OCI-LY7 (cell line): Measurements from ENCODE around the gene TRIM9. TPM values are rescaled to one million over a fixed set of nuclear protein-coding genes. Genes with fewer than 3 reads are reported as not detected.

Experiments
- BruUV-seq: library from RNA; stranded (reverse); fragments of 400-500 nt; replicated peaks from 2 replicates; lab custom pipeline; 2021; lab: Mats Ljungman, UMichigan
- CTCF ChIA-PET: fragments of 300-600 bp; sonication (Branson Sonifier 250); formaldehyde crosslinking; loops from one replicate; lab custom pipeline; 2022; ENCODE audit warnings: antibody characterized with exemption; ENCODE audit not compliant: unreplicated experiment; lab: Charles Lee
- POLR2A ChIA-PET: fragments of 300-600 bp; sonication (Branson Sonifier 250); formaldehyde crosslinking; loops from one replicate; lab custom pipeline; 2022; ENCODE audit warnings: antibody characterized with exemption; lab: Charles Lee
- DNase-seq: peaks from one replicate; pipeline ENCODE4 v3.0.0-alpha.2; 2015; ENCODE audit warnings: low spot score
- H2AFZ ChIP-seq: fragments of 200-600 bp; sonication (generic), shearing (Covaris generic); 2 replicates; pipeline ENCODE4 v1.6.1; 2014; ENCODE audit warnings: mild to moderate bottlenecking, antibody characterized with exemption, low read length, moderate library complexity
- H3K27ac ChIP-seq: fragments of 200-600 bp; sonication (generic); 2 replicates; pipeline ENCODE4 v1.5.1; 2014; ENCODE audit warnings: mixed run types, low read depth, mild to moderate bottlenecking, moderate library complexity, low read length, inconsistent platforms; ENCODE audit not compliant: poor library complexity, severe bottlenecking
- H3K36me3 ChIP-seq: fragments of 200-600 bp; sonication (generic); 2 replicates; pipeline ENCODE4 v1.6.1; 2014; ENCODE audit warnings: mild to moderate bottlenecking, antibody characterized with exemption, low read length, moderate library complexity, mixed read lengths; ENCODE audit not compliant: insufficient read depth
- H3K4me1 ChIP-seq: fragments of 200-600 bp; sonication (generic); 2 replicates; pipeline ENCODE4 v1.5.1; 2014; ENCODE audit warnings: mild to moderate bottlenecking, low read length; ENCODE audit not compliant: insufficient read depth, poor library complexity, severe bottlenecking
- H3K4me2 ChIP-seq: fragments of 200-600 bp; sonication (generic); 2 replicates; pipeline ENCODE4 v1.6.1; 2014; ENCODE audit warnings: mild to moderate bottlenecking, low read length
- H3K4me3 ChIP-seq: fragments of 200-600 bp; sonication (generic); 2 replicates; pipeline ENCODE4 v1.5.1; 2014; ENCODE audit warnings: mild to moderate bottlenecking, low read depth, low read length; ENCODE audit not compliant: poor library complexity, severe bottlenecking
- H3K79me2 ChIP-seq: fragments of 200-600 bp; sonication (generic); 2 replicates; pipeline ENCODE4 v1.6.1; 2016; ENCODE audit warnings: low read depth, mild to moderate bottlenecking, low read length, moderate library complexity, mixed read lengths; ENCODE audit not compliant: insufficient read depth
- H3K9me2 ChIP-seq: fragments of 200-600 bp; sonication (generic); 2 replicates; pipeline ENCODE4 v1.6.1; 2016; ENCODE audit warnings: mild to moderate bottlenecking, low read length, mixed read lengths; ENCODE audit not compliant: insufficient read depth
- H3K9me3 ChIP-seq: fragments of 200-600 bp; sonication (generic); 2 replicates; pipeline ENCODE4 v1.6.1; 2014; ENCODE audit warnings: mild to moderate bottlenecking, mixed run types, low read length, mixed read lengths
- H4K20me1 ChIP-seq: fragments of 200-600 bp; sonication (generic); 2 replicates; pipeline ENCODE4 v1.6.1; 2014; ENCODE audit warnings: mild to moderate bottlenecking, antibody characterized with exemption, low read length, moderate library complexity, mixed read lengths; ENCODE audit not compliant: insufficient read depth
- EZH2phosphoT487 ChIP-seq: fragments of 200-600 bp; sonication (generic); IDR thresholded peaks from 2 replicates; pipeline ENCODE4 v1.6.1; 2018; ENCODE audit warnings: low read depth, borderline replicate concordance, mild to moderate bottlenecking, mixed run types, antibody characterized with exemption, low read length, moderate library complexity, mixed read lengths
- intact Hi-C: fragments of 100-400 bp; cut with micrococcal nuclease; formaldehyde crosslinking; loops from one replicate; pipeline ENCODE4 v1.10.0; 2022; ENCODE audit not compliant: unreplicated experiment
- total RNA-seq, 2 experiments: library from RNA; depleted of rRNA in 1 of 2; stranded (reverse); fragments of >200 nt in 1 of 2; shearing (Covaris generic) in 1 of 2; gene quantifications; 2 replicates each; pipeline ENCODE4 v1.2.3, GENCODE V29; 2014 to 2022
- TF ChIP-seq, protein P1 (sequence below): fragments of 200-600 bp; sonication (generic); conservative IDR thresholded peaks from 2 replicates; pipeline ENCODE4 v1.5.1; 2014; ENCODE audit warnings: mild to moderate bottlenecking, antibody characterized with exemption, low read length, moderate library complexity, mixed read lengths

The TRIM9 gene
- total RNA-seq, 2 experiments from 2014 or later: 1.4 to 7.9 TPM

DNA sequence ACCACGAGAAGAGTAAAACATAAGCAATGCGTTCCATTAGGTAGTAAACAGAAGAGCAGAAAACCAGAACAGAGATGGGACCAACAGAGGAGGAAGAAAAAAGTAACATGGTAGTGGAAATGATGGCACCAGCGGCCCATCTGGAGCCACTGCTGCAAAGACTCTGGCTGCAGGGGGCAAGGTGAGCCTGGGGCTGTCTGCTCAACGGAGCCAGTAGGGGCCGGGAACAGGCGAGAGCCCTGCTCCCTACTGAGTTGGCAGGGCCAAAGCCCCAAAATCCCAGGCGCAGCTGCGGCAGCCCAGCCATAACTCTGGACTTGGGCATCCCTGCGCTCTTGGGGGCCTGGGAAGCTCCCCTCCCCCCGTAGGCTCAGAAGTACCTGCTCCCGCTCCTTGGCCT lies 122.2 kb downstream of the TRIM9 start:
- H3K4me1 ChIP-seq: no peaks in the 10 kb centered on the region
- no peak overlapping the region for H3K27ac ChIP-seq
- CTCF ChIA-PET: no interaction called here
- H3K9me2 ChIP-seq: no peaks in the 10 kb centered on the region
- TF ChIP-seq, protein P1, sequence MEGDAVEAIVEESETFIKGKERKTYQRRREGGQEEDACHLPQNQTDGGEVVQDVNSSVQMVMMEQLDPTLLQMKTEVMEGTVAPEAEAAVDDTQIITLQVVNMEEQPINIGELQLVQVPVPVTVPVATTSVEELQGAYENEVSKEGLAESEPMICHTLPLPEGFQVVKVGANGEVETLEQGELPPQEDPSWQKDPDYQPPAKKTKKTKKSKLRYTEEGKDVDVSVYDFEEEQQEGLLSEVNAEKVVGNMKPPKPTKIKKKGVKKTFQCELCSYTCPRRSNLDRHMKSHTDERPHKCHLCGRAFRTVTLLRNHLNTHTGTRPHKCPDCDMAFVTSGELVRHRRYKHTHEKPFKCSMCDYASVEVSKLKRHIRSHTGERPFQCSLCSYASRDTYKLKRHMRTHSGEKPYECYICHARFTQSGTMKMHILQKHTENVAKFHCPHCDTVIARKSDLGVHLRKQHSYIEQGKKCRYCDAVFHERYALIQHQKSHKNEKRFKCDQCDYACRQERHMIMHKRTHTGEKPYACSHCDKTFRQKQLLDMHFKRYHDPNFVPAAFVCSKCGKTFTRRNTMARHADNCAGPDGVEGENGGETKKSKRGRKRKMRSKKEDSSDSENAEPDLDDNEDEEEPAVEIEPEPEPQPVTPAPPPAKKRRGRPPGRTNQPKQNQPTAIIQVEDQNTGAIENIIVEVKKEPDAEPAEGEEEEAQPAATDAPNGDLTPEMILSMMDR: no peak
- no peak for TF ChIP-seq EZH2phosphoT487
- H2AFZ ChIP-seq: no peak overlapping the region
- POLR2A ChIA-PET: interaction anchor here (0.5 kb wide), 1 partner anchor 255 kb away, joined by 3 read pairs; no protein-coding TSS in a partner anchor
- H3K9me3 ChIP-seq: no peaks in the 10 kb centered on the region
- H4K20me1 ChIP-seq: no peaks in the 10 kb centered on the region
- no TSS peak for BruUV-seq
- intact Hi-C loops: no loop called here
- no peaks in the 10 kb centered on the region for H3K36me3 ChIP-seq
- DNase-seq: no peak
- H3K79me2 ChIP-seq: no peaks in the 10 kb centered on the region
- no peak overlapping the region for H3K4me3 ChIP-seq
- no peak overlapping the region for H3K4me2 ChIP-seq

GRCh38 chr14:50970886-50971781 lies 123.8 kb downstream of the TRIM9 start:
- Histone ChIP-seq H3K9me2 (no peaks in the 10 kb centered on the region), H3K4me1 (no peaks in the 10 kb centered on the region), H3K36me3 (no peaks in the 10 kb centered on the region), H3K27ac (no peak overlapping the region), H3K79me2 (no peaks in the 10 kb centered on the region), H2AFZ (no peak overlapping the region), H4K20me1 (no peaks in the 10 kb centered on the region), H3K9me3 (no peaks in the 10 kb centered on the region), H3K4me2 (no peak overlapping the region), H3K4me3 (no peak overlapping the region)
- no TSS peak for BruUV-seq
- ChIA-PET POLR2A (no interaction called here), CTCF (no interaction called here)
- intact Hi-C loops: no loop called here
- no peak for TF ChIP-seq EZH2phosphoT487
- TF ChIP-seq, protein P1: no peak
- DNase-seq: no peak

DNA sequence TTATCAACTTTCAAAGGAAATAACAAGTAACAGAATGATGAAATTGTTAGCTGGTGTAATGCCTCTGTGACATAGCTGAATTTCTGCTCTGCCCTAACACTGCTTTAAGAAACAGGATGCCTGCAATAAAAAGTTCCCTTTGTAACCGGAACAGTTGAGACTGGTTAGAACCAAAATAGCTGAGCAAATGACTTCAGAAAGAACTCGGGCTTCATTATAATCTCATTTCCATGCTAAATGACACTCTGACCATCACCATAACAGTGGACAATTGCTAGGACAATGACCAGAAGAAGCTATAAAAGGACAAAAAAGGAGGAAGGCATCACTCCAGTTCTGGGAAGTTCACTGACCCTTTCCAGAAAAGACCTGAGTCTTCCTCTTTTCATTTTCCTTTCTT lies 127.1 kb downstream of the TRIM9 start:
- Histone ChIP-seq H3K4me2 (no peak overlapping the region), H3K4me1 (no peaks in the 10 kb centered on the region), H2AFZ (no peak overlapping the region), H3K9me2 (no peaks in the 10 kb centered on the region), H3K79me2 (no peaks in the 10 kb centered on the region), H4K20me1 (no peaks in the 10 kb centered on the region), H3K4me3 (no peak overlapping the region), H3K9me3 (no peaks in the 10 kb centered on the region), H3K27ac (no peak overlapping the region), H3K36me3 (no peaks in the 10 kb centered on the region)
- no peak for DNase-seq
- no TSS peak for BruUV-seq
- POLR2A ChIA-PET: interaction anchor here (0.6 to 1.0 kb wide), 7 partner anchors 21 to 1583 kb away, joined by 3 to 9 read pairs (median 3); no protein-coding TSS in a partner anchor
- intact Hi-C loops: no loop called here
- TF ChIP-seq, protein P1: no peak
- no peak for TF ChIP-seq EZH2phosphoT487
- CTCF ChIA-PET: no interaction called here
